Activated CD4-positive, alpha-beta memory T cell treated with anti-CD3 and anti-CD28 coated beads for 36 hours (primary cell): ENCODE data around the gene LYPLA2. TPM values are rescaled to one million over a fixed set of nuclear protein-coding genes. Genes with fewer than 3 reads are reported as not detected.

Experiments used
- CTCF ChIA-PET: fragments of 350-600 bp; sonication (Branson Sonifier 250); formaldehyde crosslinking; loops from one replicate; lab custom pipeline; 2021; ENCODE audit warnings: antibody characterized with exemption, inconsistent platforms; lab: Charles Lee
- POLR2A ChIA-PET: fragments of 350-600 bp; sonication (Branson Sonifier 250); formaldehyde crosslinking; loops from one replicate; lab custom pipeline; 2021; ENCODE audit warnings: antibody characterized with exemption; lab: Charles Lee
- DNase-seq: peaks from one replicate; pipeline ENCODE4 v3.0.0-alpha.2; 2020
- H3K27ac Mint-ChIP-seq: one replicate; pipeline ENCODE4 v1.8.0; 2021; ENCODE audit warnings: mixed read lengths
- H3K27me3 Mint-ChIP-seq: one replicate; pipeline ENCODE4 v1.8.0; 2021; ENCODE audit warnings: mixed read lengths
- H3K36me3 Mint-ChIP-seq: one replicate; pipeline ENCODE4 v1.8.0; 2021; ENCODE audit warnings: mixed read lengths
- H3K4me1 Mint-ChIP-seq: one replicate; pipeline ENCODE4 v1.8.0; 2021; ENCODE audit warnings: low read depth, mixed read lengths
- H3K4me3 Mint-ChIP-seq: one replicate; pipeline ENCODE4 v1.8.0; 2021; ENCODE audit warnings: mild to moderate bottlenecking, mixed read lengths
- H3K9me3 Mint-ChIP-seq: one replicate; pipeline ENCODE4 v1.8.0; 2021; ENCODE audit warnings: mixed read lengths
- intact Hi-C: fragments of 100-400 bp; cut with micrococcal nuclease; formaldehyde crosslinking; loops from one replicate; pipeline ENCODE4 v1.15.1; 2023
- total RNA-seq, 2 experiments: library from RNA; stranded (reverse); gene quantifications; one replicate each; pipeline ENCODE4 v1.2.3, GENCODE V29; 2021

The LYPLA2 gene
- total RNA-seq, 2 experiments from 2014 or later: 70.5 to 71.1 TPM

GRCh38 chr1:23803674-23804073 is 12.7 kb downstream of the LYPLA2 start:
- ChIA-PET POLR2A (no interaction called here), CTCF (interaction anchor here (1.0 to 1.2 kb wide), 3 partner anchors 21 to 113 kb away, joined by 3 to 4 read pairs (median 4); no protein-coding TSS in a partner anchor)
- Mint-ChIP-seq H3K4me1 (peaks cover 13% of the 10 kb centered on the region), H3K27ac (no peak overlapping the region), H3K36me3 (peaks cover 5% of the 10 kb centered on the region), H3K9me3 (no peaks in the 10 kb centered on the region), H3K4me3 (no peak overlapping the region), H3K27me3 (no peaks in the 10 kb centered on the region)
- no peak for DNase-seq
- intact Hi-C loops: no loop called here

GRCh38 chr1:23804183-23804835 is 13.4 kb downstream of the LYPLA2 start:
- intact Hi-C loops: no loop called here
- H3K4me1 Mint-ChIP-seq: peaks cover 10% of the 10 kb centered on the region
- no peak for DNase-seq
- H3K27me3 Mint-ChIP-seq: no peaks in the 10 kb centered on the region
- CTCF ChIA-PET: interaction anchor here (1.0 to 1.2 kb wide), 2 partner anchors 20 to 112 kb away, joined by 3 to 4 read pairs; no protein-coding TSS in a partner anchor
- POLR2A ChIA-PET: no interaction called here
- H3K9me3 Mint-ChIP-seq: no peaks in the 10 kb centered on the region
- H3K4me3 Mint-ChIP-seq: no peak overlapping the region
- peaks cover 4% of the 10 kb centered on the region for H3K36me3 Mint-ChIP-seq
- H3K27ac Mint-ChIP-seq: no peak overlapping the region

DNA sequence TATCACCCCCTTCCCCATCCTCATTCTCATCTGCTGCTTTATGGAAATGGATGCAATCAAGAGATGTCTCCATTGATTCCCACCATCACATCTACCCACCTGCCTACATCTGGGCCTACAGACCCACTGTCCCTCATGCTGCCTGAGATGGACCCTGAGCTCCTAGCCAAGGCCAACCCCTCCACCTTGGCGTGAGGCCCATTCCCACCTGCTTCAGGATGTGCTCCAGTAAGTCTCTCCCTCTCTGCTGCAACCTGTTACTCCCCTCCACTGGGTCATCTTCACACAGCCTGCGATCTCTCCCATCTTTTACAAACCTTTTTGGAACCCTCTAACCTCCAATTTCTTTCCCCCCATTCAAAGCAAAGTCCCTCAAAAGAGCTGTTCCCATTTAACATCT is 14.1 kb downstream of the LYPLA2 start:
- intact Hi-C loops: no loop called here
- CTCF ChIA-PET: no interaction called here

GRCh38 chr1:23806280-23806679 is 15.3 kb downstream of the LYPLA2 start:
- Mint-ChIP-seq H3K27me3 (no peaks in the 10 kb centered on the region), H3K27ac (no peak overlapping the region), H3K4me3 (no peak overlapping the region), H3K9me3 (no peaks in the 10 kb centered on the region), H3K4me1 (peaks cover 16% of the 10 kb centered on the region), H3K36me3 (peaks cover 2% of the 10 kb centered on the region)
- DNase-seq: no peak
- POLR2A ChIA-PET: interaction anchor here (0.6 kb wide), 1 partner anchor 19 kb away, joined by 3 read pairs; the partner anchor contains the start of gene HMGCL
- intact Hi-C loops: no loop called here
- CTCF ChIA-PET: interaction anchor here (0.7 to 2.2 kb wide), 4 partner anchors 34 to 108 kb away, joined by 3 to 9 read pairs (median 4); no protein-coding TSS in a partner anchor

More for the DNA sequence above, 14.1 kb downstream of the LYPLA2 start:
- Mint-ChIP-seq H3K27me3 (no peaks in the 10 kb centered on the region), H3K27ac (peak overlapping the region; percentile 15), H3K4me3 (no peak overlapping the region), H3K4me1 (peaks cover 10% of the 10 kb centered on the region), H3K9me3 (no peaks in the 10 kb centered on the region), H3K36me3 (peaks cover 1% of the 10 kb centered on the region)
- DNase-seq: no peak
- POLR2A ChIA-PET: no interaction called here

DNA sequence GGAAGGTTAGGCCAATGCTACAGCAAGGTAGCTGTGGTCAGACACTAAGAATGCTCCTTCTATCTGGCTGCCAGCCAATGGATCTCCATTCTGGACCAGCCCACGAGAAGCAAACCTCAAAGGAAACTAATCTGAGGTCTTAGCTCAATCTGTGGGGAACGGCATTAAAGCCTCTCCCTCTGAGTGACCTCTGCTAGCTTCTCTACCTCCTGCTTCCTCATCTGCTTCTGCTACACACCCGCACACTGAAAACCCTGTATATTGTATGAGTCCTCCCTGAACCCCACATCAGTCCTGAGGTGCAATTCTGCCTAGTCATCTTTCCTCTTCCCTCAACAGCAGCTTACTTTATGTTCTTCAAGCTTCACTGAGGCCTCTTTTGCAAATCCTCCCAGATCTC is 16.5 kb downstream of the LYPLA2 start:
- H3K27me3 Mint-ChIP-seq: no peaks in the 10 kb centered on the region
- CTCF ChIA-PET: interaction anchor here (1.2 to 2.2 kb wide), 4 partner anchors 17 to 107 kb away, joined by 3 to 9 read pairs (median 4); no protein-coding TSS in a partner anchor
- intact Hi-C loops: no loop called here
- no peak overlapping the region for H3K4me3 Mint-ChIP-seq
- POLR2A ChIA-PET: interaction anchor here (0.6 to 0.7 kb wide), 3 partner anchors 9 to 140 kb away, joined by 3 read pairs; no protein-coding TSS in a partner anchor
- peaks cover 6% of the 10 kb centered on the region for H3K36me3 Mint-ChIP-seq
- H3K27ac Mint-ChIP-seq: no peak overlapping the region
- peaks cover 12% of the 10 kb centered on the region for H3K4me1 Mint-ChIP-seq
- H3K9me3 Mint-ChIP-seq: no peaks in the 10 kb centered on the region
- DNase-seq: no peak

GRCh38 chr1:23809751-23810171 is 18.8 kb downstream of the LYPLA2 start:
- H3K4me1 Mint-ChIP-seq: peaks cover 12% of the 10 kb centered on the region
- H3K36me3 Mint-ChIP-seq: peaks cover 12% of the 10 kb centered on the region
- no peak overlapping the region for H3K27ac Mint-ChIP-seq
- ChIA-PET CTCF (interaction anchor here (0.6 to 5.1 kb wide), 26 partner anchors 8 to 615 kb away, joined by 3 to 84 read pairs (median 8); partner anchors contain the start of genes FUCA1, GALE, HMGCL and LYPLA2), POLR2A (interaction anchor here (0.7 to 1.5 kb wide), 3 partner anchors 9 to 21 kb away, joined by 3 to 5 read pairs (median 5); partner anchors contain the start of genes GALE and HMGCL)
- intact Hi-C loops: loop anchor here (1.0 to 2.0 kb wide), 2 partner anchors 59 to 107 kb away; partner anchors contain the start of gene FUCA1
- peak; percentile 89 for DNase-seq
- H3K9me3 Mint-ChIP-seq: no peaks in the 10 kb centered on the region
- H3K4me3 Mint-ChIP-seq: no peak overlapping the region
- no peaks in the 10 kb centered on the region for H3K27me3 Mint-ChIP-seq

GRCh38 chr1:23810818-23811540 is 20.0 kb downstream of the LYPLA2 start:
- no peak overlapping the region for H3K27ac Mint-ChIP-seq
- peaks cover 14% of the 10 kb centered on the region for H3K36me3 Mint-ChIP-seq
- intact Hi-C loops: loop anchor here (2.0 kb wide), 1 partner anchor 106 kb away; no protein-coding TSS in a partner anchor
- ChIA-PET CTCF (interaction anchor here (0.8 to 5.1 kb wide), 31 partner anchors 10 to 217 kb away, joined by 3 to 84 read pairs (median 5); partner anchors contain the start of genes FUCA1, GALE, HMGCL and LYPLA2), POLR2A (interaction anchor here (0.6 to 1.5 kb wide), 3 partner anchors 11 to 712 kb away, joined by 3 to 5 read pairs (median 5); partner anchors contain the start of genes GALE and HMGCL)
- no peak overlapping the region for H3K4me3 Mint-ChIP-seq
- no peaks in the 10 kb centered on the region for H3K9me3 Mint-ChIP-seq
- H3K4me1 Mint-ChIP-seq: peaks cover 12% of the 10 kb centered on the region
- H3K27me3 Mint-ChIP-seq: no peaks in the 10 kb centered on the region
- peak; percentile 73 for DNase-seq

DNA sequence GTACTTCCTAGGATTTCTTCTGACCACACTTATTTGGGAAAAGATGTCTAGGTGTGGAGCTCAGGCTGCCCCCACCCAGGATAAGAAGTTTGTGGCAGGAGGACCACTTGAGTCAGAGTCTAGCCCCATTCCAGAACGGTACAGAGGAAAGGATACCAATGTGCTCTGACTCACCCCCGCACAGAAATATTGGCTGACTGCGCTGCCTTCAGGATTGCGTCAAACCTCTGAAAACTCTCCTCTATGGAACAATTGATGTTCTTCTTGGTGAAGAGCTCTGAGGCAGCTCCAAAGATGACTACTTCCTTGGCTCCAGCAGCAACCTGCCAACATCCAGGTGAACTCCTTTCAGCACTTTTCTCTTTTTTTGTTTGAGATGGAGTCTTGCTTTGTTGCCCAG is 23.1 kb downstream of the LYPLA2 start:
- no peak overlapping the region for H3K4me3 Mint-ChIP-seq
- intact Hi-C loops: no loop called here
- peaks cover 22% of the 10 kb centered on the region for H3K36me3 Mint-ChIP-seq
- ChIA-PET POLR2A (interaction anchor here (0.6 kb wide), 1 partner anchor 12 kb away, joined by 3 read pairs; no protein-coding TSS in a partner anchor), CTCF (interaction anchor here (1.2 kb wide), 1 partner anchor 103 kb away, joined by 4 read pairs; no protein-coding TSS in a partner anchor)
- H3K4me1 Mint-ChIP-seq: peaks cover 15% of the 10 kb centered on the region
- H3K27me3 Mint-ChIP-seq: no peaks in the 10 kb centered on the region
- H3K9me3 Mint-ChIP-seq: no peaks in the 10 kb centered on the region
- no peak overlapping the region for H3K27ac Mint-ChIP-seq
- DNase-seq: no peak

DNA sequence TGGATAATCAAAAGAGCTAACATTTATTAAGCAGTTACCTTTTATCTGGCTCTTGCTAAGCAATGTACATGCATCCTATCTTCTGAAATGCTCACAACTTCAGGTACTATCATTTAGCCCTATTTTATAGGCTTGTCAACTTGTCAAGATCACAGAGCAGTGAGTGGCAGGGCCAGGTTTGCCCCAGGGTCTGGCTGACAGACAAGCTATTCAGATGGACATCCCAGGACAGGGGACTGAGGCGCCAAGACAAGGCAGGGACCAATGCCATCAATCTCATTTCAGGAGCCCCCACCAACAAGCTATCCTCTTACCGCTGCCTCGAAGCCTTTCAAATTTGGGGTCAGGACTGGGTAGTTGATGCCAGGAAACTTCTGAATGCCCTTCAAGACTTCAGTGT is 25.4 kb downstream of the LYPLA2 start:
- Mint-ChIP-seq H3K4me3 (no peak overlapping the region), H3K9me3 (no peaks in the 10 kb centered on the region), H3K36me3 (peaks cover 20% of the 10 kb centered on the region), H3K27me3 (no peaks in the 10 kb centered on the region), H3K27ac (no peak overlapping the region), H3K4me1 (peaks cover 3% of the 10 kb centered on the region)
- ChIA-PET POLR2A (interaction anchor here (0.6 to 1.5 kb wide), 3 partner anchors 9 to 43 kb away, joined by 3 read pairs; no protein-coding TSS in a partner anchor), CTCF (interaction anchor here (1.5 kb wide), 1 partner anchor 45 kb away, joined by 4 read pairs; no protein-coding TSS in a partner anchor)
- intact Hi-C loops: no loop called here
- DNase-seq: no peak

DNA sequence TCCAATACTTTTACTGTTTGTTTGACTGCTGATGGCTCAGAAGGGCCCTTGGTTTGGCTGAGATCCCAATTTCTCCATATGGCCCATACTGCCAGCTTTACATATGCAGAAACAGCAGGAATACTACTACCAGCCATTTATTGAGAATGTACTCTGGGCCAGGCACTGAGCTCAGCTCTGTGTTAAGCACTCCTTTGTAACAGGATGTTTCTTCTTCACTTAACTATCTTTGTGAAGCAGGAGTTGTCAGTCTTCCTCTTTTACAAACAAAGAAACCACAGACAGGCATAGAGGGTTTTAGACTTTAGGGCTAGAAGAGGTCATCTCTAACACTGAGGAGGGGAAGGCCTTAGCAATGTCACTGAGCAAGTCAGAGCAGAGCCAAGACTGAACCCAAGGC is 26.0 kb downstream of the LYPLA2 start:
- POLR2A ChIA-PET: interaction anchor here (0.6 to 1.5 kb wide), 2 partner anchors 10 to 43 kb away, joined by 3 read pairs; no protein-coding TSS in a partner anchor
- no peak for DNase-seq
- Mint-ChIP-seq H3K4me1 (peaks cover 3% of the 10 kb centered on the region), H3K36me3 (peaks cover 19% of the 10 kb centered on the region), H3K4me3 (no peak overlapping the region), H3K27me3 (no peaks in the 10 kb centered on the region), H3K27ac (no peak overlapping the region), H3K9me3 (no peaks in the 10 kb centered on the region)
- intact Hi-C loops: no loop called here
- CTCF ChIA-PET: interaction anchor here (1.5 kb wide), 1 partner anchor 45 kb away, joined by 4 read pairs; no protein-coding TSS in a partner anchor

DNA sequence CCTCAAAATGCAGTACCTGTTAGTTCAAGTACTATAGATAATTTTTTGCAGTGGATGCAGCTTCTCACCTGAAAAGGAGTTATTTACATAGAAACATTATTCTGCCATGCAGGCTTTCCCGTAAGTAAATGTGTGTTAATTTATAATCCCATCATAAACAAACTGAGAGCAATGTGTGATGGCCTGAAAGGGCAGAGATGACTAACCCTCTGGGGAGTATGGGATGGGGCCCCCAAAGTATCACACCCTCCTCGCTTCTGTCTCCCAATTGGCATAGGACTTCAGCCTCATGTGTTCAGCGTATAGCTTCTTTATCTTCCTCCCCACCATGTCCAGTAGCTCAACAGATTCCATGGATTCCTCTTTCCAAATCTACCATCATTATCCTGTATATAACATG is 26.7 kb downstream of the LYPLA2 start:
- Mint-ChIP-seq H3K4me3 (no peak overlapping the region), H3K9me3 (no peaks in the 10 kb centered on the region), H3K27ac (no peak overlapping the region), H3K36me3 (peaks cover 16% of the 10 kb centered on the region), H3K27me3 (no peaks in the 10 kb centered on the region), H3K4me1 (peaks cover 3% of the 10 kb centered on the region)
- CTCF ChIA-PET: interaction anchor here (0.6 kb wide), 1 partner anchor 1015 kb away, joined by 3 read pairs; no protein-coding TSS in a partner anchor
- POLR2A ChIA-PET: interaction anchor here (1.7 kb wide), 1 partner anchor 17 kb away, joined by 5 read pairs; the partner anchor contains the start of gene GALE
- intact Hi-C loops: no loop called here
- DNase-seq: no peak
